ENCODE results near the gene CNIH3. TPM values are rescaled to one million over a fixed set of nuclear protein-coding genes. Genes with fewer than 3 reads are reported as not detected.

CNIH3 gene
- total RNA-seq, result 0.29 TPM in 1 of 2 replicates, not detected in the other

GRCh38 chr1:224615861-224616755 is at the start of gene CNIH3:
Gene CNIH3 (plus strand): TSS chr1:224616317. CDS start chr1:224617175, 858 bp downstream.

Other genes starting within 250 kb of the CNIH3 start
- 26.8 and 33.8 TPM in 2 replicates for gene WDR26, start 181.5 kb upstream of the CNIH3 start, total RNA-seq